Choroid plexus epithelial cell (primary cell): ENCODE results near the gene ZNF701.
"Not testable (repeated sequence)": the region's sequence is repeated elsewhere in the genome, so short reads cannot be mapped to it uniquely, and the experiment has no call there.

Experiments
- DNase-seq: peaks from one replicate; pipeline ENCODE4 v3.0.0-alpha.2; 2010; ENCODE audit warnings: low read depth
- H3K4me3 ChIP-seq: 2 replicates; pipeline ENCODE4 v1.5.1; 2011; ENCODE audit warnings: low read depth, mild to moderate bottlenecking, control low read depth, low read length, moderate library complexity
- CTCF ChIP-seq: conservative IDR thresholded peaks from 2 replicates; pipeline ENCODE4 v1.5.1; 2011; ENCODE audit warnings: low read depth, mild to moderate bottlenecking, control low read depth, inconsistent platforms, low read length, moderate library complexity

ZNF701 gene

GRCh38 chr19:52622261-52622660 lies 52.2 kb downstream of the ZNF701 start:
- peak; percentile 14 for TF ChIP-seq CTCF
- no peak for DNase-seq
- no peak overlapping the region for H3K4me3 ChIP-seq

GRCh38 chr19:52626915-52627314 lies 56.8 kb downstream of the ZNF701 start:
- H3K4me3 ChIP-seq, result no peak overlapping the region
- no peak for TF ChIP-seq CTCF
- DNase-seq, result no peak

- not testable (repeated sequence) for H3K4me3 ChIP-seq, DNase-seq
Observed at GRCh38 chr19:52627441-52627840, 57.4 kb downstream of the ZNF701 start.

GRCh38 chr19:52635786-52636570 lies 65.9 kb downstream of the ZNF701 start:
- DNase-seq, result no peak
- no peak for TF ChIP-seq CTCF
- no peak overlapping the region for H3K4me3 ChIP-seq
